GM10266 (cell line): ENCODE results near the gene C19orf85.
"Not testable (repeated sequence)": the region's sequence is repeated elsewhere in the genome, so short reads cannot be mapped to it uniquely, and the experiment has no call there.

Experiments
- DNase-seq: peaks from one replicate; pipeline ENCODE4 v3.0.0; 2012; ENCODE audit errors: extremely low spot score
- TF ChIP-seq, protein P1 (sequence below): IDR thresholded peaks from 2 replicates; pipeline ENCODE4 v1.5.1; 2012; ENCODE audit warnings: mild to moderate bottlenecking, low read depth; ENCODE audit not compliant: control insufficient read depth, insufficient read depth; ENCODE audit errors: missing control alignments

Gene C19orf85

GRCh38 chr19:55500368-55500952 is 35.9 kb upstream of the C19orf85 start:
- TF ChIP-seq, protein P1, sequence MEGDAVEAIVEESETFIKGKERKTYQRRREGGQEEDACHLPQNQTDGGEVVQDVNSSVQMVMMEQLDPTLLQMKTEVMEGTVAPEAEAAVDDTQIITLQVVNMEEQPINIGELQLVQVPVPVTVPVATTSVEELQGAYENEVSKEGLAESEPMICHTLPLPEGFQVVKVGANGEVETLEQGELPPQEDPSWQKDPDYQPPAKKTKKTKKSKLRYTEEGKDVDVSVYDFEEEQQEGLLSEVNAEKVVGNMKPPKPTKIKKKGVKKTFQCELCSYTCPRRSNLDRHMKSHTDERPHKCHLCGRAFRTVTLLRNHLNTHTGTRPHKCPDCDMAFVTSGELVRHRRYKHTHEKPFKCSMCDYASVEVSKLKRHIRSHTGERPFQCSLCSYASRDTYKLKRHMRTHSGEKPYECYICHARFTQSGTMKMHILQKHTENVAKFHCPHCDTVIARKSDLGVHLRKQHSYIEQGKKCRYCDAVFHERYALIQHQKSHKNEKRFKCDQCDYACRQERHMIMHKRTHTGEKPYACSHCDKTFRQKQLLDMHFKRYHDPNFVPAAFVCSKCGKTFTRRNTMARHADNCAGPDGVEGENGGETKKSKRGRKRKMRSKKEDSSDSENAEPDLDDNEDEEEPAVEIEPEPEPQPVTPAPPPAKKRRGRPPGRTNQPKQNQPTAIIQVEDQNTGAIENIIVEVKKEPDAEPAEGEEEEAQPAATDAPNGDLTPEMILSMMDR = no peak
- no peak for DNase-seq

- TF ChIP-seq, protein P1 = no peak
- DNase-seq = no peak
Measured at GRCh38 chr19:55498246-55498840, 33.8 kb upstream of the C19orf85 start.

- TF ChIP-seq, protein P1 = no peak
- no peak for DNase-seq
Measured at GRCh38 chr19:55497763-55498162, 33.2 kb upstream of the C19orf85 start.

DNA sequence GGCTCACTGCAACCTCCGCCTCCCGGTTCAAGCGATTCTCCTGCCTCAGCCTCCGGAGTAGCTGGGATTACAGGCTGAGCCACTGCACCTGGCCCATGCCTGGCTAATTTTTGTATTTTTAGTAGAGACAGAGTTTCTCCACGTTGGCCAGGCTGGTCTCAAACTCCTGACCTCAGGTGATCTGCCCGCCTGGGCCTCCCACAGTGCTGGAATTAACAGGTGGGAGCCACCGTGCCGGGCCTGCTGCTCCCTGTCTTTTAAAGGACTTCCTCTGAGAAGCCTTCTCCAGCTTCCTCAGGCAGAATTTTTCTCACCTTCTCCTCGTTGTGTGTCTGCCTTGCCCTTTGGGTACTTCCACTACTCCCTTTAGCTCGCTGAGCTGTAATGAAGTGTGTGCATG is 32.3 kb upstream of the C19orf85 start:
- not testable (repeated sequence) for DNase-seq

DNA sequence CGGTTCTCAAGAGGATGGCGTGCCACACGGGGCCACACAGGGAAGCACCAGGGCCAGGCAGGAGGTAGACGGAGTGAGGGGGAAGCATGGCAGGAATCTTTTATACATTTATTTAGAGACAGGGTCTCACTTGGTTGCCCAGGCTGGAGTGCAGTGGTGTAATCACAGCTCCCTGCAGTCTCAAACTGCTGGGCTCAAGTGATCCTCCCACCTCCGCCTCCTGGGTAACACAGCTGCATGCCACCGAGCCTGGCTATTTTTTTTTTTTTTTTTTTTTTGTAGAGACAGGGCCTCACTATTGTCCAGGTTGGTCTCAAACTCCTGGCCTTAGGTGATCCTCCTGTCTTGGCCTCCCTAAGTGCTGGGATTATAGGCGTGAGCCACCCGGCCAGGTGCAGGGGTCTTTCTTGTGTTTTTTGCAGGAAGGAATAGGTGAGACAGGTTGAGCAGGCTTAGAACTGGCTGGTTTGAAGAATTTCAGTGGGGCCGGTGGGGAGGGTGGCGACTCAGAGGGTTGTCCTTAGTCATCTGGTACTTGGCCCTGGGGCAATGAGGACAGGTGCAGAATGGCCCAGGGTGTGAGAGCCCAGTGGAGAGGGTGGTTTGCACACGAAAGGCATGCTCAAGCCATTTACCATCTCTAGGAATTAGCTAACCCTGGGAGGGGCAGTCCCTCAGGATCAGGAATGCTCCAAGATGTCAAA is 31.2 kb upstream of the C19orf85 start:
- TF ChIP-seq, protein P1 = no peak
- no peak for DNase-seq

DNA sequence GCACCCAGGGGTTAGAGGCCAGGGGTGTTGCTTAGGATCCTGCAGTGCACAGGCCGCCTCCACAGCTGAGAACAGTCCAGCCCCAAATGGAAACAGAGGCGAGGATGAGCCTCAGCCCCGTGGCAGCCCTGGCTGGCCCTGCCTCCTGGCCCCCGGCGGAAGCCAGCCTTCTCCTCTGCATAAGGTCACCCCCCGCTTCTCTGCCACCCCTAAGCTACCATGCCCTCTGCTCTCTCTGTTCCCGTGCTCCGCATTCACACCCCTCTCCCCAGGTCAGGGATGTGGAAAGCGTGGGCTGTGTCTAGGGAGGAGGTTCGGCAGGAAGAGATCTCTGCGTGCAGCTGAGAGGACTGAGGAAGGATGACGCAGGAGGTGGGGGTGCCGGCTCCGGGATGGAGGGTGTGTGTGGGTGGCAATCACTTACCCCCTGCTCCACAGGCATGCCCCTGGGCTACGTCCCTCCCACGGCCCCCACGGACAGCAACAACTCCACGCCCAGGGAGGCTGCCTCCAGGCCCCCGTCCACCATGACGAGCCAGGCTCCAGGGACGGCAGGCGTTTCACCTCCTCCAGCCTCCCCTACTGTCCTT is 29.7 kb upstream of the C19orf85 start:
- DNase-seq = no peak
- TF ChIP-seq, protein P1 = no peak

GRCh38 chr19:55493645-55494171 is 29.2 kb upstream of the C19orf85 start:
- TF ChIP-seq, protein P1 = no peak
- DNase-seq = no peak
